Upper lobe of left lung (tissue), 4 donors: ENCODE results near the gene ADH4.

Experiments used
- CTCF ChIP-seq, 6 experiments: fragments of 450-650 bp in 4 of 6; fragments of 200-600 bp in 2 of 6; sonication (generic) in 2 of 6; IDR thresholded peaks; one replicate each; pipeline ENCODE4 v1.5.1; 2016 to 2019; ENCODE audit warnings: antibody characterized with exemption in 6 of 6
- EP300 ChIP-seq, 4 donors: sonication (generic); formaldehyde crosslinking; IDR thresholded peaks; one replicate each; pipeline ENCODE4 v1.5.1; 2017; ENCODE audit warnings: antibody characterized with exemption in 4 of 4, control low read depth in 2 of 4
- POLR2A ChIP-seq, 4 donors: fragments of 450-650 bp; IDR thresholded peaks; one replicate each; pipeline ENCODE4 v1.5.1; 2016 to 2017; ENCODE audit warnings: antibody characterized with exemption in 4 of 4, mild to moderate bottlenecking in 2 of 4
- POLR2AphosphoS5 ChIP-seq, 2 donors: sonication (generic); formaldehyde crosslinking; IDR thresholded peaks; one replicate each; pipeline ENCODE4 v1.5.1; 2017; ENCODE audit warnings: antibody characterized with exemption in 2 of 2

- TF ChIP-seq CTCF (IDR thresholded peaks at IDR 0.05) (no peak), EP300 (IDR thresholded peaks at IDR 0.05) (no peak), POLR2A (IDR thresholded peaks at IDR 0.05) (no peak), POLR2AphosphoS5 (IDR thresholded peaks at IDR 0.05) (no peak)
Observed at GRCh38 chr4:99076292-99076976, 67.7 kb downstream of the ADH4 start.
